ENCODE measurements around the gene VPS37C.

GRCh38 chr11:61119055-61119454 is 42.2 kb downstream of the VPS37C start:
- TF ChIP-seq CTCF (IDR thresholded peaks at IDR 0.05; ENCODE audit: low read depth, low read length, missing input control), result no peak
- TF ChIP-seq FOXA1 (IDR thresholded peaks at IDR 0.05), result no peak
- TF ChIP-seq JUND (IDR thresholded peaks at IDR 0.05), result no peak
- no peak for TF ChIP-seq ZBTB33 (IDR thresholded peaks at IDR 0.05)
- TF ChIP-seq YY1 (IDR thresholded peaks at IDR 0.05), result no peak
- TF ChIP-seq REST (IDR thresholded peaks at IDR 0.05), result no peak
- no peak for TF ChIP-seq GABPA (IDR thresholded peaks at IDR 0.05 in 1 of 2, conservative IDR thresholded peaks at IDR 0.05 in 1 of 2)
- no peak for TF ChIP-seq SP1 (IDR thresholded peaks at IDR 0.05)
- TF ChIP-seq MAX (IDR thresholded peaks at IDR 0.05), result no peak
- TF ChIP-seq TAF1 (conservative IDR thresholded peaks at IDR 0.05), result no peak
